ENCODE results near the gene CHM. TPM values are rescaled to one million over a fixed set of nuclear protein-coding genes. Genes with fewer than 3 reads are reported as not detected.

Gene CHM
- total and polyA plus RNA-seq, 3 experiments from 2014 or later, result 8.2 to 16.7 (median 13.2) TPM

Other genes with a start within 250 kb of the CHM start
- not detected for gene DACH2, start 100.9 kb upstream of the CHM start, total RNA-seq
- gene DACH2, start 100.9 kb upstream of the CHM start, polyA plus RNA-seq, result not detected